Stimulated activated CD4-positive, alpha-beta T cell treated with anti-CD3 and anti-CD28 coated beads, Interleukin-2, amount 100 ng/mL, for 48 hours (primary cell): ENCODE measurements around the gene ANO6.
A peak's percentile ranks its signal among the peaks of the same experiment; 100 is the strongest.
"Not testable (repeated sequence)": the region's sequence is repeated elsewhere in the genome, so short reads cannot be mapped to it uniquely, and the experiment has no call there.

Experiments used
- DNase-seq, 2 donors: peaks; one replicate each; pipeline ENCODE4 v3.0.0-alpha.2; 2020

ANO6 gene

GRCh38 chr12:45215419-45216229 lies at the start of gene ANO6:
TSS of gene ANO6 (plus strand) at chr12:45216095. CDS start at chr12:45216322, 227 bp downstream.
- DNase-seq, result peak; percentile 70 to 80

DNA sequence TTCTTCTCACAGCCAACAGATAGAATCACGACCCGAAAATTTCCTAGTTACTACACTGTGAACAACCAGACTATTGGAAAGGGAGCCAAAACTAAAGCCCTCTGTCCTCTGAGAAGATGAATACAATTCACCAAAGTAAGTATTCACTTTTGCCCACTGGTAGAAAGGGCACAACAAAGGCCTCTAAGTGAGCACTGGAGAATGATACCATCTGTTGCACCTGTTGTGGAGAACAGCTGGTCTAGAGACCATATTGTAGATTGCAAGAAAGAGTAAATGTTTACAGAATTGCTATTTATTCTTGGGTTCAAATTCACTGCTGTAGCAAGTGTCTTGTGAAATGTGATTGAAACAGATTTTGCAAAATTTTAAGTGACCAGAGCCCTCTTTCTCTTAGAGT lies 46.9 kb upstream of the ANO6 start:
- DNase-seq, result no peak

DNA sequence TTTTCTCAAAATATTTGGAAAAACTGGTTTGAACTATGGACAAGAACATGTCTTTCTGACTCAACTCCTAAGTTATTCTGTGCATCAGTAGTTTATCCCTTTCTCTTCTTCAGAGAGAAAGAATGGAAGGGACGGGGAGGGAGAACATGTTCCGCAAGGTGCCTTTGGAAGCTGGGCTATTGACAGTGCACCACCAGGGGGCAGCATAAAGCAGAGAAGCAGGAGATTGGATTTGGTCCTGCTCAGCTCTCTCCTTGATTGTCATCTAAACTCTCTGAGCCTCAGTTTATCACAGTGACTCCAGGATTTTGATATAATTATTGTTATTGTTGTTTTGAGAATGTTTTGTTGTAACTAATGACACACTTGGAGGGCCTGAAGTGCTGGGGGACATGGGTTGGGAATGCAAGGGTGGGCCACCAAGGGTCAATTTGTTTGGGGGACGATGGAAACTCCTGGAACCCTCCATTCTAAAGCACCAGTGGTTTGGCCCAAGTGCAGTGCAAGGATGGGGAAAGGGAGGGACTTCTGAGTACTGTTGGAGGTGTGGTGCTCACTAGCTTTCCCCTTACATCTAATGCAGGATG lies 45.3 kb upstream of the ANO6 start:
- peak; percentile 85 to 90 for DNase-seq

DNA sequence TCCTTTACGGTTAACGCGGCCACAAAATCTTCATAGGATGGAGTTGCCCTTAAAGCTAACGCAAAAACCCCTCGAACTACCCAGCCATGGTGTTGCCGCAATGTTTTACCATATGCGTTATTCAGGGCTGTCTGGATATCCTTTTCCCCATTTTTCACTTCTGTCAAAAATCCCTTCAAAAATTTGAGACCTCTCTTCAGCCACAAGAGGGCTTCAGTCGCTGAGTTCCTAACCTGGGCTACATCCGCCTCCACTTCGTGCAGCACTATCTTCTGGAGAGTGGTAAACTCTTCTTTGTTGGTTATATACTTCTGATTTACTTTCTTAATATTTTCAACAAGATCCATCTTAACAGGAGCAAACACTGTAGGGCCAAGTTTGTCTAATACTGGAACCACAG lies 42.6 kb upstream of the ANO6 start:
- DNase-seq, result not testable (repeated sequence)

GRCh38 chr12:45174595-45174994 lies 41.3 kb upstream of the ANO6 start:
- DNase-seq, result no peak

DNA sequence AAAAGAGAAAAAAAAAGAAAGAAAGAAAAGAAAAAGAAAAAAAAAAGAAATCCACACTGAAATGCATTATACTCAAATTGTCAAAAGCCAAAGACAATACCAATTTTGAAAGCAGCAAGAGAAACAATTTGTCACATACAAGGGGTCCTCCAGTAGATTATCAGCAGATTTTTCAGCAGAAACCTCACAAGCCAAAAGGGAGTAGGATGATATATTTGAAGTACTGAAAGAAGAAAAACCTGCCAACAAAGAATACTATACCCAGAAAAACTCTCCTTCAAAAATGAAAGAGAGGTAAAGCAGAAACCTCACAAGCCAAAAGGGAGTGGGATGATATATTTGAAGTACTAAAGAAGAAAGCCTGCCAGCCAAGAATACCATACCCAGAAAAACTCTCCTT lies 37.1 kb upstream of the ANO6 start:
- no peak for DNase-seq

DNA sequence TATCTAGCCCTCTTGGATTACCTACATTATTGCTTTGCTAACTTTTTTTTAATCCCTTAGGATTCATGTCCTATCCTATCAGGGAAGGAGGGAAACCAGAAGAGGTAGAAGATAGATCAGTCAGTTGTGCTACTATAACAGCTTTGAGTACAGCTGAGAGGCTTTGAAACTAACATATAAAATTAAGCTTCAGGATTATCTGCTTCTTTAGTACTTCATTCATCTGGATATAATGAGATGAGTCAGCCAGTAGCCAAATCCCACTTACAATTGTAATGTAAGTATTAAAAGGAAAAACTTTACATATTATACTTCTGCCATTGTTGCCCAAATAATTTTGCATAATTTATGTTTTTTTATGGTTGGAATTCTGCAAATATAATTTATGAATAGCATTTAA lies 33.4 kb upstream of the ANO6 start:
- DNase-seq, result no peak

- no peak for DNase-seq
Measured at GRCh38 chr12:45183246-45183645, 32.6 kb upstream of the ANO6 start.

DNA sequence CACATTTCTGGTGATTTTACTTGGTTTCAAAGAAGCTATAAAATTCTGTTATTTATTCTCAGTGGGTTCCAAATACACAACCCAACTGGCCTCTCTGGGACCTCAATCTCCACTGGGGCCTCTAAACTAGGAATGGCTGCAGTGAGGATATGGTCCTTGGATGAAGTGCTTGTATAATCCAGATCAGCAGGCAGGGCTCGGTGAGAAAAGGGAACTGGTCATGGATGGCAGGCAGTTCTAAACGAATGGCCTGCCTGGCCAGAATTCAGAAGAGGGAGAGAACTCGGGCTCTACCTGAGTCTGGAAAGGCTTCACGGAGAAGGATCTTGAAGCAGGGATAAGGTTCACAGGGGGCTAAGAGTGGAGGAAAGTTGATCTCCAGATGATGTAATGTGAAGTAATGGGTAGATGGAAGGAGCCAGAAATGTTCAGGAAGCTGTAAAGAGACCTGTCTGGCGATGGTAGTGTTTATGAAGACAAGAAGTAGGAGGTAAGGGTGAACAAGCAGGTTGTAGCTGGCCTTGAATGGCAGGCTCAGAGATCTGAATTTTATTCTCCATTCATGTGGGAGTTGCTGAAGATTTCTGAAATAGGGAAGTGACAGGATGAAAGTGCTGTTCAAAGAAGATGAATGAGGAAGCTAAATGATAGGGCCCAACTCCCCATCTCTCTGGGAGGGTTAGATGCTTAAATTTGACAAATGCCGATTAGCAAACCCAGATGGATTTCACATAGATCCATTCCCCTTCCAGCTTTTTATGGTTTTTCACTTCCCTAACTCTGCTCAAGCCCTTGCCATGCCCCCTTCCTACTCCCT lies 31.5 kb upstream of the ANO6 start:
- DNase-seq, result no peak

DNA sequence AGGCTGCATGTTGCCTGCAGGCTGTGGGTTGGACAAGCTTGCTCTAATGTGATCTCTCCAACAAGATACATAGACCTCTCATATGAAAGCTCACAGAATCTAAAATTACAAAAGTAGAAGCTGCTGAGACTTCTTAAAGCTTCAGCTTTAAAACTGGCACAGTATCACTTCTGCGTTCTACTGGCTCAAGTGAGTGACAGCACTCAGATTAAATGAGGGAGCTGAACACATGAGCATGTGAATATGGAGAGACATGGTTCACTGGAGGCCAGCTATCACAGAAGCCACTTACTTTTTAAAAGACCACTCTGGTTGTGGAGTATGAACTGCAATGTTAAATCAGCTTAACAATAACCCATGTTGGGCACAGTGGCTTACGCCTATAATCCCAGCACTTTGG lies 29.1 kb upstream of the ANO6 start:
- DNase-seq, result no peak

GRCh38 chr12:45189766-45190403 lies 26.0 kb upstream of the ANO6 start:
- no peak for DNase-seq

- no peak for DNase-seq
Measured at GRCh38 chr12:45191239-45191638, 24.7 kb upstream of the ANO6 start.

DNA sequence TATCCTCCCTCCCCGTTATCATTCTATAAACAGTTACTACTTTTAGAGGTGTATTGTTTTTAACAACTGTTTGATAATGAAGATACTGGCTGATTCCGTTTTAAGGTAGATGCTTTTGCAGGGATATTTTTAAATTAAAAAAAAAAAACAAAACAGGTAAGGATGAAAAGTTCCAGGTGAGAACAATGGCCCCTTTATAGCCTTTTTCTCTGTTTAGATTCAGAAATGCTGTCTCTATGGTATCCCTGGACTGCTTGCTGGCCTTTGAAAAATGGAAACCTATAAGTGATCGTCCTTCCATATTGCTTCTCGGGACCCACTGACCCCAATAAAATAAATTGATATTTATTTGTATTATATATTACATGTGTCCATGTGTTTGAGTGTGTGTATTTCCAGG lies 23.2 kb upstream of the ANO6 start:
- DNase-seq, result no peak

DNA sequence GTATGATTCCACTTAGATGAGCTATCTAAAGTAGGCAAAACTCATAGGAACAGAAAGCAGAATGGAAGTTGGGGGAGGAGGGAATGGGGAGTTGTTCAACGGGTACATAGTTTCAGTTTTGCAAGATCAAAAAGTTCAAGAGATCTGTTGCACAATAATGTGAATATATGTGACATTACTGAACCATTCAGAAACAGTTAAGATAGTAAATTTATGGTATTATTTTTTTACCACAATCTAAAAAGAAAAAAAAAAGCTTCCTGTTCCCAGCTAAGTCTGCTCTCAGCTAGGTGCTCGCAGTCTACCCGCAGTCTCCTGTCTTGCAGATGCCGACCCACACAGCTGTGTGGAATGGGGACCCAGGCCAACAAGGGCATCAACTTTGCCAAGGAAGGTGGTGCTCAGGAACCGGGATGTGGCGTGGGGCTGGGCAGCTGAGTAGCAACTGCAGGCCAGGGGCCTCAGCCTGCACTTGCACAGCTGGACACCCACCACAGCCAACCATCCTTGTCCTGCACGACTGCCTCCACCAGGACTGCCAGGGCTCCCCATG lies 15.3 kb upstream of the ANO6 start:
- no peak for DNase-seq

DNA sequence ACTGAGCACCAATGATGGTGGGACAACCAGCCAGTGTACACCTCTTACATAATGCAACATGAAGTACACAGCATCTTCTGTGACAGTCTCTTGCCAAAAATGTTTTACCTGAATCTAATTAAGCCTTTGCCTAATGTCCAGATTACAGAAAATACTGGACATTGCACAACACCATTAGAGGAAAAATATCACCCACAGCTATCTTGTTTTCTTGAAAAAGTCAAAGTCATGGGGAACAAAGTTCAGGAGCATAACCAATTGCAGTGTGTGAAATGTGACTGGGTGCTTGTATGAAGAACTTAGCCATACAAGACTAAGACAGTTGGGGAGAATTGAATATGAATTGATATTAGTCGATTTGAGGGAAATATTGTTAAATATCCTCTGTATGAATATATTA lies 12.1 kb upstream of the ANO6 start:
- no peak for DNase-seq

- DNase-seq, result no peak
Measured at GRCh38 chr12:45204757-45205156, 11.1 kb upstream of the ANO6 start.

GRCh38 chr12:45205165-45205825 lies 10.6 kb upstream of the ANO6 start:
- no peak for DNase-seq

DNA sequence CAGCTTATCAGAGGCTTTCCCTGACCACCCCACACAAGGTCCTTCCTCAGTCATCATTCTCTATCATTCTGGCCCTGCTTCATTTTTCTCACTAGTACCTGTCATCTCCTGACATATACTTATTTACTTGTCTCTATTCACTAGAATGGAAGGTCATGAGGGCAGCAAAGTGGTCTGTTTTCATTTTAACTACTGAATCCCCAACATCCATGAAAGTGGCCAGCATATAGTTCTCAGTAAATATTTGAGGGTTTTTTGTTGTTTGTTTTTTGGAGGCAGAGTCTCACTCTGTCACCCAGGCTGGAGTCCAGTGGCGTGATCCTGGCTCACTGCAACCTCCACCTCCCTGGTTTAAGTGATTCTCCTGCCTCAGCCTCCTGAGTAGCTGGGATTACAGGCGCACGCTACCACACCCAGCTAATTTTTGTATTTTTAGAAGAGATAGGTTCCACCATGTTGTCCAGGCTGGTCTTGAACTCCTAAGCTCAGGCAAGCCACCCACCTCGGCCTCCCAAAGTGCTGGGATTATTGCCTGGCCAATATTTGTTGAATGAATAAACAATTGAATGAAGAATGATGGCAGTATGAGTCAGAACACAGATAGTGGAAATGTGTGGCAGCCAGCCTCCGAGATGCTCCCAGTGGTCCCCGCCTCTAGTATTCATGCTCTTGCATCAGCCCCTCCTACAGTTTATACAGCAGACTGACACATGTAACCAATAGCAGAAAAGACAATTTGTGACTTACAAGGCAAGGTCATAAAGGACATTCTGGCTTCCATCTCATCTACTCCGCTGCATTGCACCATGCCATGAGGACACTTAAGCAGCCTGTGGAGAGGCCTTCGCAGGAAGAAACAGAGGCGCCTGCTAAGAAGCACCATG lies 7.0 kb upstream of the ANO6 start:
- DNase-seq, result no peak

DNA sequence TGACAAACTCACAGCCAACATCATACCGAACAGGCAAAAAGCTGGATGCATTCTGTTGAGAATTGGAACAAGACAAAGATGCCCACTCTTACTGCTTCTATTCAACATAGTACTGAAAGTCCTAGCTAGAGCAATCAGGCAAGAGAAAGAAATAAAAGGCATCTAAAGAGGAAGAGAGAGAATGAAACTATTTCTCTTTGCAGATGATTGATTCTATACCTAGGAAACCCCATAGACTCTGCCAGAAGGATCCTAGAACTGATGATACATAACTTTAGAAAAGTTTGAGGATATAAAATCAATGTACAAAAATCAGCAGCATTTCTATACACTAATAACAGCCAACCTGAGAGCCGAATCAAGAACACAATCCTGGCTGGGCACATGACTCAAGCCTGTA lies 6.1 kb upstream of the ANO6 start:
- no peak for DNase-seq

- no peak for DNase-seq
Measured at GRCh38 chr12:45212064-45212463, 3.8 kb upstream of the ANO6 start.

- no peak for DNase-seq
Measured at GRCh38 chr12:45213107-45213506, 2.8 kb upstream of the ANO6 start.
